ENCODE results near the gene MORC1.

MORC1 gene

DNA sequence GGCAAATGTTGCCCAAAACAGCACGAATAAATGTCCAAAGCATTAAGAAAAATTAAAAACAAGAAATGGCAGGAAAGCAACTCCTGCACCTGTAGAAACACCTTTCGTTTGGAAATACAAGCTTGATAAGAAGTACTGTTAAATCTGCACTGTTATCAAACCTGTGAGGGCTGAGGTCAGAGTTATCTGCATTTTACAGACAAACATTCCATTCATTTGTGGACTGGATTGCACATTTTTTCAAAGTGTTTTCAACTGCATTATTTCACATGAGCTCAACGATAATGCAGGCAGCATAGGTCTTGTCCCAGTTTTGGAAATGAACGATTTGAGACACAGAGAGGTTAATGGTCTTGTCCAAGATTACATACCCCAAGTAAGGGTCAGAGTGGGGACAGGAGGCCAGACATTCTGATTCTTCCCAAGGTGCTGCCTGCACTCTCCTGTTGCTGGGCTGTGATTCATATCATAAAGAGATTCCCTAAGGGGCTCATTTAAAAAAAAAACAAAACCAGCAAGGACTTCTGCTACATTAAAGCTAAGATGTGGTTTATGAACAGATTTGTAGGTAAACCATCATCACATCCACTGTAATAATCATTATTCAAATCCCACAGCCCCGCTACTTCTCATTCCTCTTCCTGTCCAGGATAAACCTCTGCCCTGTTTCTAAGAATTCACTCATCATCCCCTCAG lies 177.2 kb downstream of the MORC1 start:
- TF ChIP-seq, protein P1, sequence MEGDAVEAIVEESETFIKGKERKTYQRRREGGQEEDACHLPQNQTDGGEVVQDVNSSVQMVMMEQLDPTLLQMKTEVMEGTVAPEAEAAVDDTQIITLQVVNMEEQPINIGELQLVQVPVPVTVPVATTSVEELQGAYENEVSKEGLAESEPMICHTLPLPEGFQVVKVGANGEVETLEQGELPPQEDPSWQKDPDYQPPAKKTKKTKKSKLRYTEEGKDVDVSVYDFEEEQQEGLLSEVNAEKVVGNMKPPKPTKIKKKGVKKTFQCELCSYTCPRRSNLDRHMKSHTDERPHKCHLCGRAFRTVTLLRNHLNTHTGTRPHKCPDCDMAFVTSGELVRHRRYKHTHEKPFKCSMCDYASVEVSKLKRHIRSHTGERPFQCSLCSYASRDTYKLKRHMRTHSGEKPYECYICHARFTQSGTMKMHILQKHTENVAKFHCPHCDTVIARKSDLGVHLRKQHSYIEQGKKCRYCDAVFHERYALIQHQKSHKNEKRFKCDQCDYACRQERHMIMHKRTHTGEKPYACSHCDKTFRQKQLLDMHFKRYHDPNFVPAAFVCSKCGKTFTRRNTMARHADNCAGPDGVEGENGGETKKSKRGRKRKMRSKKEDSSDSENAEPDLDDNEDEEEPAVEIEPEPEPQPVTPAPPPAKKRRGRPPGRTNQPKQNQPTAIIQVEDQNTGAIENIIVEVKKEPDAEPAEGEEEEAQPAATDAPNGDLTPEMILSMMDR (IDR thresholded peaks at IDR 0.05; ENCODE audit: low read depth, low read length): no peak
- H3K4me3 ChIP-seq (ENCODE audit: low read depth, low read length): no peak overlapping the region

DNA sequence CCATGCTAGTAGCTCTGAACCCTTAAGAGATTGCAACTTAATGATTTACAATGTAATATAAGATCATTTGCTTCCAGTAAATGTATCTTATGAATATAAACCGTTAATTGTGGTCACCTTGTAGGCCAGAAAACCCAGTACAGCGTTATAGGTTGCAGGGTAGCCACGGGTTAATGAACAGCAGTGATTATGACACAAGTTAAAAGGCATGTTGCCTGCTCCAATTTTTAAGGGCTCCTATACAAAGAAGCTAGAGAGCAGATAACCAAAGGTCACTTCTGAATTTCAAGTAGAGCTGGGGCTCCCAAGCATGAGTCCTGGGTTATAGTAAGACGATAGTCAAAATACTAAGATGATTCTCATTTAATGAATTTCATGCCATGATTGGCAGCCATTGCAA lies 177.8 kb downstream of the MORC1 start:
- H3K4me3 ChIP-seq (ENCODE audit: low read depth, low read length): no peak overlapping the region
- TF ChIP-seq, protein P1 (IDR thresholded peaks at IDR 0.05; ENCODE audit: low read depth, low read length): no peak

- TF ChIP-seq, protein P1 (IDR thresholded peaks at IDR 0.05; ENCODE audit: low read depth, low read length): no peak
Observed at GRCh38 chr3:108936924-108937689, 180.8 kb downstream of the MORC1 start.

DNA sequence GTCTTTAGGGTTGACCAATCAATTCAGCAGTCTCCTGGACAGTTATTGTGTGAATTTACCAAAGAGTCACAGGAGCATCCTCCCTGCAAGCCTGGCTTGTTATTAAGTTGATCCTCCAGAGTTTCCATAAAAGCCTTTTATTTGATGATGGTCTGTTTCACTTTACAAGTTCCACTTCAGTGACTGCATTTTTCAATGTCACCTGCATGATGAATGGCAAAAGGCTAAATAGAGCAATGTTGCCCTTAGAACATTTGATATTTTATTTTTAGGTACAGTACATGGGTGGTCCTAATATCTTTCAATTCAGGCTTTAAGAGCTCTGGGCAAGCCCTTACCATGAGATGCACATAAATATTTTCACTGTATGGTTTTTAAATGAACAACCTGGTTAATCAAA lies 186.9 kb downstream of the MORC1 start:
- TF ChIP-seq, protein P1 (IDR thresholded peaks at IDR 0.05; ENCODE audit: low read depth, low read length): no peak
- H3K4me3 ChIP-seq (ENCODE audit: low read depth, low read length): no peak overlapping the region

More at GRCh38 chr3:108936924-108937689, 180.8 kb downstream of the MORC1 start:
- H3K4me3 ChIP-seq (ENCODE audit: low read depth, low read length): no peak overlapping the region

DNA sequence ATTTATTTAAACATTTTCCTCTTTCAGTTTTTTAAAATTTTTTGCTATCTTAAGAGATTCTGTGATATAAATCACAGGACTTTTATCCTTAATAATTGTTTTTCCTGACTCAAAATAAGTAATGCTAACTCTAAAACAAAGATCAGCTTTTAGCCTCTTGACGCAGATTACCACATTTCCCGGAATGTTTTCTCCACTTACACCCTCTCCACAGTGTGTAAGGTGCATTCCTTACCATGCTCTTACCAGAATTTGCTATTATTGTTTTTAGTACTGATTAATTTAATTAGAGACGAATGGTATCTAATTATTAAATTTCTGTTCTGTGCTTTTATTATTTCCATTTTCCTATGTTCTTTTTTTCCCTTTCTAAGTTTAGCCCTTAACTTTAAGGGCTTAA lies 199.1 kb downstream of the MORC1 start:
- TF ChIP-seq, protein P1 (IDR thresholded peaks at IDR 0.05; ENCODE audit: low read depth, low read length): no peak
- no peak overlapping the region for H3K4me3 ChIP-seq (ENCODE audit: low read depth, low read length)

GRCh38 chr3:108914774-108915641 lies 202.9 kb downstream of the MORC1 start:
- no peak overlapping the region for H3K4me3 ChIP-seq (ENCODE audit: low read depth, low read length)
- TF ChIP-seq, protein P1 (IDR thresholded peaks at IDR 0.05; ENCODE audit: low read depth, low read length): peak; percentile 82

Data from WI38 (cell line).